ENCODE measurements around the gene LIAS.

GRCh38 chr4:39522068-39522467 lies 63.2 kb downstream of the LIAS start:
- TF ChIP-seq CTCF (conservative IDR thresholded peaks at IDR 0.05; ENCODE audit: low read length) = no peak
- TF ChIP-seq EZH2phosphoT487 (IDR thresholded peaks at IDR 0.05; ENCODE audit: borderline replicate concordance) = no peak
